ENCODE results near the gene MAP6. TPM values are rescaled to one million over a fixed set of nuclear protein-coding genes. Genes with fewer than 3 reads are reported as not detected.
"Not testable (repeated sequence)": the region's sequence is repeated elsewhere in the genome, so short reads cannot be mapped to it uniquely, and the experiment has no call there.

Gene MAP6
- polyA plus RNA-seq, 1 donor = 10.7 TPM

DNA sequence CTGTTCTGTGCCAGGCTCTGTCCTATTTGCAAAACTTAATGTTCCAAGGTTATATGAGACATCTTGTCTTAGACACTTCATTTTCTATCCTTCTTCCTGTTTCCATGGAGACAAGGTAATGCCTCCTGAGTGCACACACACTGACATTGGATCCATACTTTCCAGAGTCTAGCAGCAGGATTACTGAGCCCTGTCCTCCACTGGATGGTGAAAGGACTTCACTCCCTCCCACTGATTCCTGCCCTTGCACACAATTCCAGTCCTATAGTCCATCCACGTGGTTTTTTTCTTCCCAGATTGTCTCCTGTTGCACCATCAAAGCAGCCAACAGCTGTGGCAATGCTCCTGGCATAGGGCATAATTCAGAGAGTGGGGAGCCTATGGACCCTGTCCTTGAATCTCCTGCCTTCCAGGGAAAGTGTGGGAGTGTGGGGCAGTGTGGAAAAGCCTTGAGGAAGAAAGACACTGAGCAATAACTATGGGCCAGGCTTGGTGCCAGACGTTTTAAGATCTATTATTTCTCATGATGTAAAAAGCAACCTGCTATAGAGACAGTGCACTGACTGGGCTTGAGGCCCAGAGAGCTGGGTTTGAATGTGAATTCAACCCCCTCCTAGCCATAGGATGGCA is 75.4 kb downstream of the MAP6 start:
- no peak for DNase-seq (ENCODE audit: low read depth)

GRCh38 chr11:75592715-75593114 is 76.1 kb downstream of the MAP6 start:
- DNase-seq (ENCODE audit: low read depth) = no peak

DNA sequence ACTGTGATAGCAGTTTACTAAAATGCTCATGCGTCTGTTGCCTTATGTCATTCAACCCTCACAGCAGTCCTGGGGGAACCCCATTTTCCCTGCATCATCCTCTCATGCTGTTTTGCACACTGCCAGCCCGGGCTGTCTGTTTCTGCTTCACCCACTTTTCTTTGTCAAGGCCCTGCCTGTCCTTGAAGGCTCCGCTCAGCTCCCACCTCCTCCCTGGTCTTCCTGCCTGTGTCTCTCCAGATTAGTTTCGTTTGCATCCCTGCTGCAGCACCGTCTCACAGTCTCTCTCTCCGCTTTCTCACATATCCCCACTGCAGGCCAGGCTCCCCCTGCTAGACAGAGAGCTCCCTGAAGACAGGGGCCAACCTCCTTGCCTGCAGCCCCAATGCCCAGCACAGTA is 76.9 kb downstream of the MAP6 start:
- no peak for DNase-seq (ENCODE audit: low read depth)

DNA sequence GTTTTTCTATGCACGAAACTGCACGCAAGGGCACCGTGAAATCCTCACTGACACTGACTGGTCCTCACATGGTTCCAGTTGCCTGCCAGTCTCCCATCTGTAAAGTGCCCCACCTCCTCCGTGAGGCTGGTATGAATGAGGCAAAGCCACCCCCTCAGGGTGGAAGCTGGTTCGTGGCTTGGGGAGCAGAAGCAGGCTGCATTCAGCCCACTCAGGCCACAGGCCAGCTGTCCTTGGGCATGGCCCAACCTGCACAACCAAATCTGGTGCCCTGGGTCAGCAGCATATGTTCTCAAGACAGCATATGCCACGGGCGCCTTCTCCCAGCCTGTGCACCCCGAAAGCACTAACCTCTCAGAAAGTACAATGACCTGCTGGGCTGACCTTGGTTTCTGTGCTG is 77.5 kb downstream of the MAP6 start:
- DNase-seq (ENCODE audit: low read depth) = no peak

- DNase-seq (ENCODE audit: low read depth) = no peak
These were observed 78.9 kb downstream of the MAP6 start for GRCh38 chr11:75589933-75590332.

DNA sequence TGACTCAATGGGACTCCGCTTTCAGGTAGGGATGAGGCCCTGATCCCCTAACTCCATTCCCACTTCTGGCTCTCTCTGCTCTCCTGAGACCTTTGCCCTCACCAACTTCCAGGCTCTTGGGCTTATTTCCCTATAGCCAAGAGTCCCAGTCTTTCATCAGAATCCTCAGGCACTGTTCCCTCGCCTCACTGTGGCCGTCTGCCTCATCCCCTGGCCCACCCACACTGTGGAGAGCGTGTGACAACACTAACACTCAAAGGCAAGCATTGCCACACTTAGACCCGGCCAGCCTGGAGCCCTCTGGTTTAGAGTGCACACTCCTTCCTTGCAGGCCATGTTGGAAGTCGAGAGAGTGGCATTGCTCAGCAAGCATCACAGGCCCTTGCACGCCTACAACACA is 79.8 kb downstream of the MAP6 start:
- DNase-seq (ENCODE audit: low read depth) = no peak

DNA sequence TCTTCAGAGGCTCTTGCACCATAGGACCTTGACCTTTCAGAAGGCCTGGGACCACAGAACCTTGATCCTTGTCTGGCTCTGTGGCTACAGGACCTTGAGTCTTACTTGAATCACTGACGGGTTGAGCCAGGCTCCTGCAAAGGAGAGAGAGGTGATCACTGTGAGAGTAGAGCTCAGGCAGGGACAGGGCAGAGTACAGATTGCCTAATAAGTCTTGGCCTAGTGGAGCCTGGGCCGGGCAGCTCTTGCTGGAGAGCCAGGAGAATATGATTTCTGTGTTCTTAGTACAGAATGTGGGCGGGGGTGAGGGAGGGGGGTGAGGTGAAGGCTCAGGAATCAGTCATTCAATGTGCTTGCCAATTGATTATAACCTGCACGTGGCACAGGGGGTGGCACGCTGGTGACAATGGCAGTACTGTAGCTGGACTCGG is 80.8 kb downstream of the MAP6 start:
- DNase-seq (ENCODE audit: low read depth) = no peak

GRCh38 chr11:75586395-75586794 is 82.4 kb downstream of the MAP6 start:
- DNase-seq (ENCODE audit: low read depth) = no peak

GRCh38 chr11:75585293-75585670 is 83.6 kb downstream of the MAP6 start:
- DNase-seq (ENCODE audit: low read depth) = no peak

DNA sequence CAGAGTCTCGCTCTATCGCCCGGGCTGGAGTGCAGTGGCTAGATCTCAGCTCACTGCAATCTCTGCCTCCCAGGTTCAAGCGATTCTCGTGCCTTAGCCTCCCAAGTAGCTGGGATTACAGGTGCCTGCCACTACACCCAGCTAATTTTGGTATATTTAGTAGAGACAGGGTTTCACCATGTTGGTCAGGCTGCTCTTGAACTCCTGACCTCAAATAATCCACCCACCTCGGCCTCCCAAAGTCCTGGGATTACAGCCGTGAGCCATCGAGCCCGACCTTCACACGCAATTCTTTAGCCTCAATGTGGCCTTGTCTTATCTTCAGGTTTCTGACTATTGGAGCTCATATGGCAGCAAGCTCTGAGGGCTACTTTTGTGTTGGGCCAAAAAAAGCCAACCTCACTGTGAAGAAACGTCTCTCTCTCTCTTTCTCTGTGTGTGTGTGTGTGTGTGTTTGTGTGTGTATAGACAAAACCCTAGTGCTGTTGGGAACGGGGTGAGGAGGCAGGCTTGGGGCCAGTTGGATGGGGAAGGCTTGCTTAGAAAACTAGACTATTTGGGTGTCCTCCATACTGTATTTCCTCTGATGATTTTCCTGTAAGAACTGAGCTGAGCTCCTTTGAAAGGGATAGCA is 84.1 kb downstream of the MAP6 start:
- not testable (repeated sequence) for DNase-seq (ENCODE audit: low read depth)

DNA sequence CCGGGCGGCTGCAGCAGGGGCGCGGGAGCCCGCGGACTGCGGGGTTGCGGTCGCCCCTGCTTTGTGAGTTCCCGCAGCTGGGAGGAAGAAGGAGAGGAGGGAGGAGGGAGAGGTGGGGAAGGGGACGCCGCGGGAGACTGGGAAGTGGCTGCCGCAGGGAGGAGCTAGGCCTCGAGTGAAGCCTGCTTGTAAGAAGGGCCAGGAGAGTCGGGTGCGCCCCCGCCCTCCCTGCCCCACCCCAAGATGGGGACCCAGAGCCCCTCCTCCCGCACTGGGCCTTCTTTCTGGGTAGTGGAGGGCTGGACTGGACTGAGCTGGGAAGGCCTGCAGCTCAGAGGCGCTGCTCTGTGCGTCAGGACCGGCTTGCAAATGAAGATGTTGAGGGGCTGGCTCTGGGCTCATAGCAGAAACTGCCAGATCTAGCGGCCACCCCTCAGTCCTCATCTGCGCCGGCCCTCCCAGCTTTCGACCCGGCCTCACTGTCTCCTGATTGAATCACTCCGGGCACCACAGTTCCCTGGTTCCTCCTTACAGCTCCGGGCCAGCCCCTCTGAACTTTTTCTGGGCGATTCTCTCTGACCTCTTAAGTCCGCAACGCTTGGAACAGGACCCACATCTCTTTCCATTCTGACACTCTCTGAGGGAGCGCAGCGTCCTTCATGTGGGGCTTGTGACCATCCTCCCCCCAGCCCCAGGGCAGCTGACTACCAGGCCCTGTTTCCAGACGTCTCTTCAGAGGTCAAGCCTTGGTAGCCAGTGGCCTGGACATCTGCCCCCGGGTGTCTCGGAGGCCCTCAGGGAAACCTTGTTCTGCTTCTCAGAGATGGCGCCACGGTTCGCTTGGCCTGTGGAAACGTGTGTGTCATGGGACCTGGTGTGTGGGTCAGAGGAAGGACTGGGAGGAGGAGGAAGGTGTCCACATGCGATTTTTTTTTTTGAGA is 84.8 kb downstream of the MAP6 start:
- peak; percentile 74 for DNase-seq (ENCODE audit: low read depth)

DNA sequence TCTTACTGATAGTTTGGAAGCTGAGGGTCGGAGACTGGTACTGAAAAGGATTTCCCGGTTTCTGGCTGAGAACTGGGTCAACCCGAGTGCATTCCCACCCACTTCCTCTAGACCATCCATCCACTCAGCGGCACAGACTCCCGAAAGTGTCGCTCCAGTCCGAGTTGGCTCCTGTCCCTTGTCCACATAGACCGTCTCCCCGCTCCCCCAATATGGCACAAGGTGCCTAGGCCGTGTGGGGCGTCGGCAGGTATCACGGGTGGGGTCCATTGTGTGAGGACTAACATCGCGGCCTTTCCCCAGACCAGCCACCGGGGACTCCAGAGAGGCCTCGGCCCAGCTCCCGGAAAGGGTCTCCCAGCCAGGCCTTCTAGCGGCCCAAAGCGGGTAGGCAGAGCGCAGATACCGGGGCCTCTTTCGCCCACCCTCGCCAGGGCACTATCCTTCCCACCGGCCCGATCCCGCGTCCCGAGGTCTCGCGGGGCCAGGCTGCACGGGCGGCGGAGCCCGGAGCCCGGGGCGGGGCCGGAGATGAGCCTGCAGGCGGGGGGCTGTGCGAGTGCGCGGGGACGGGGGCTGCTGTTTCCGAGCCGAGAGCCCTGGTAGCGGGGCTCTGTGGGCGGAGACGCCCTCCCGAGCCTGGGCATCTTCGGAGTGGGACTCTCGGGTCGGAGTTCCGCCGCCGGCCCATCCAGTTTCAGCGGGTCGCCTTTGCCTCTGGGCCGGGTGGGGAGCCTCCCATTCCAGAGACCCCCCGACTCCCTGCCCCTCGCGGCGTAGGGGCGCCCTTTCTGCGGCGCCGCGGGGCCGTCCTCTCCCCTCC is 85.7 kb downstream of the MAP6 start:
- DNase-seq (ENCODE audit: low read depth) = no peak

DNA sequence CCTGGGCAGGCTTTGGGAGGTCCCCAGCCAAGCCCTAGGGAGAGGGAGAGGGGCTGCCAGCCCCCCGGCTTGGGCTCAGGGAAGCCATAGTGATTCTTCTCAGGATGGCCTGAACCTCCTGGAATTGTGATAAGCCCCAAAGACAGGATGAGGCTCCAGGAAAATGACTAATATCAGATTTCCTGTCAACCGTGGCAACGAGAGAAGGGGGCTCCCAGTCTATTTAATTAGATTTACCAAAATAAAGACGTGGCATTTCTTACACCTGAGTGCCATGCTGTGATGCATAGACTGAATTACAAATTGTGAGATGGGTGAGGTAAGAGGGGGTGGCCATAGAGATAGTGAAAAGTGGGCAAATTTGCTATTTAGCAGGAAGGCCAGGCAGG is 86.3 kb downstream of the MAP6 start:
- no peak for DNase-seq (ENCODE audit: low read depth)

DNA sequence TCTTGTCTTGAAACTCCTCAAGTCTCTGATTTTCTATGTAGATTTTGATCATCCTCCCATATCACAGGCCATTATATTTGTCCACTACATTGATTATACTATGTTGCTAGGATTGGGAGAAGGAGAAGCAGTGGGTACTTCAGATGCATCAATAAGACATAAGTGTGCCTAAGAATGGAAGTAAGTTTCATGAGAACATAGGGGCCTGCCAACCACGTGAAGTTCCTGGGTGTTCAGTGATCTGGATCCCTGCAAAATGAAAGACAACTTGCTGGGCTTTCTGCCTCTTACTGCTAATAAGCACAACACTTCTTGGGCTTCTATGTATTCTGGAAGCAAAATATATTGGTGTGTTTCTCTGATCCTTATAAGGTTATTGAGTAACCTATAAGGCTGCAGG is 89.0 kb downstream of the MAP6 start:
- DNase-seq (ENCODE audit: low read depth) = no peak

GRCh38 chr11:75578977-75579376 is 89.9 kb downstream of the MAP6 start:
- no peak for DNase-seq (ENCODE audit: low read depth)

DNA sequence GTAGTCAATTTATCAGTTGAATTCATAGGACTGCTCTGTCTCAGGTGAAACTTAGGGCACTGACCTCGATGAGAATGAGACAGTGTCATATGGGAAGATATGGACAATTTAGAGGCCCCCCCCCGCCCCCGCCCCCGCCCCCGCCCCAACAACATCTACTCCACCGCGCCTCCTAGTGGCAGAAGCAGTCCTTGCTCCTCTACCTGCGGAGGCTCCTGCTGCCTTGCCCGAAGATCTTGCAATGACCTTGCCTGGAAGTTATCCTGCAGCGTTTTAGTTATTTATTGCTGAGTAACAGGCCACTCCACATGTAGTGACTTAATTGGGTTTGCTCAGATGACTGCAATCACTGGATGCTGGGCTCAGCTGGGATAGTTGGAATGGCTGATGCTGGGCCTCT is 91.6 kb downstream of the MAP6 start:
- no peak for DNase-seq (ENCODE audit: low read depth)

DNA sequence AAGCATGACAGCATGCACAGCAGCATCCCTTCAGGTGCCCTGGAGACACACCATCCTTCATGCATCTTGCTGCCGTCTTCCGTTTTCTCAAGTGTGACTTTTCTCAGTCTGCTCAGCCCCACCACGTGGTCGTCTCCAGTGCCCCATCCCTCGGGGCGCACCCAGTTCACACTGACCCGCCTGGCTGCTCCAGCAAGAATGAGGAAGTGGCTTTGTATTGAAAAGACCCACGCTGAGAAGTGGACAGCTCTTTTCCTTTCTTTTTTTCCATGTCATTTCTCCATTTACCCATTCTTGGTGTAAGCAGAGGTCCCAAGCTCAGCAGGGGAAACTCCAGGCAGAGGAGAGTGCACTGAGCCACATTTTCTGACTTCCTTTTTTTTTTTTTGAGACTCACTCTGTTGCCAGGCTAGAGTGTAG is 92.3 kb downstream of the MAP6 start:
- DNase-seq (ENCODE audit: low read depth) = no peak

DNA sequence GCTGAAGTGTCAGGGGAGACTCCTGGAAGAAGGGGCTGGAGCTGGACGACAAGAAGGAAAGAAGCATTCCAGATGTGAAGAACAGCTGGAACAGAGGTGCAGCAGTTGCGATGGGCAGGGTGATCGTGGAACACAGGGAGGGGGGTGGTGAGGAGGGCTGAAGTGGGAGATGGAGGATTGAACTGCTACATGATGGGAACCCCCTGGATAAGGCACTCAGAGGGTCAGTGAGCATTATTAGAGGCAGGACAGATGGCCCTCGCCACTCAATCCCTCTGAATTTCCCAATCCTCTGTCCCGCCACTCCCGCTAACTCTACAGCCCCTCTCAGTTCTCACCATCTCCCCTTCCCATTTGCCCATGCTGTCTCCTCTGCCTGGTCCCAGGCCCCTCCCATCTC is 92.8 kb downstream of the MAP6 start:
- DNase-seq (ENCODE audit: low read depth) = no peak

GRCh38 chr11:75574698-75575602 is 93.9 kb downstream of the MAP6 start:
- DNase-seq (ENCODE audit: low read depth) = no peak

- DNase-seq (ENCODE audit: low read depth) = no peak
These were observed 96.1 kb downstream of the MAP6 start for GRCh38 chr11:75572744-75573143.

DNA sequence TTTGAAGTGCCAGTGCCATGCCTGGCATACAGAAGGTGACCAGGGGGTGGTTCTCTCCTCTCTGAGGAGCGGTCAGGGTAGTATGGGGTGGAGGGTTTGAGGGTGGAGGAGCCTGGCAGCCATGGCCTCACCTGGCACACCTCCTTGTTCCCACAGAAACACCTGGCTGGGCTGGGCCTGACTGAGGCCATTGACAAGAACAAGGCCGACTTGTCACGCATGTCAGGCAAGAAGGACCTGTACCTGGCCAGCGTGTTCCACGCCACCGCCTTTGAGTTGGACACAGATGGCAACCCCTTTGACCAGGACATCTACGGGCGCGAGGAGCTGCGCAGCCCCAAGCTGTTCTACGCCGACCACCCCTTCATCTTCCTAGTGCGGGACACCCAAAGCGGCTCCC is 97.2 kb downstream of the MAP6 start:
- DNase-seq (ENCODE audit: low read depth) = no peak

Measured in forelimb muscle (tissue), 1 donor.